HL-60 (cell line): Measurements from ENCODE around the gene MAP4.

ENCODE experiments used
- CTCF ChIP-seq: IDR thresholded peaks from one replicate; pipeline ENCODE4 v1.5.1; 2011; ENCODE audit warnings: low read length, control low read depth, inconsistent platforms; ENCODE audit not compliant: insufficient read depth
- GABPA ChIP-seq: IDR thresholded peaks from 2 replicates; pipeline ENCODE4 v1.6.1; 2012; ENCODE audit warnings: low read depth
- POLR2AphosphoS5 ChIP-seq: IDR thresholded peaks from 2 replicates; pipeline ENCODE4 v1.6.1; 2012; ENCODE audit warnings: low read depth
- REST ChIP-seq: IDR thresholded peaks from 2 replicates; pipeline ENCODE4 v1.6.1; 2012; ENCODE audit warnings: low read depth; ENCODE audit not compliant: insufficient replicate concordance

- TF ChIP-seq CTCF (no peak), GABPA (no peak), POLR2AphosphoS5 (no peak), REST (no peak)
Observed at GRCh38 chr3:47976135-47976732, 40.0 kb downstream of the MAP4 start.
